MCF 10A (cell line): ENCODE data around the gene STAG3. TPM values are rescaled to one million over a fixed set of nuclear protein-coding genes. Genes with fewer than 3 reads are reported as not detected.
"Not testable (repeated sequence)": the region's sequence is repeated elsewhere in the genome, so short reads cannot be mapped to it uniquely, and the experiment has no call there.

ENCODE experiments used
- BruUV-seq: library from RNA; stranded (reverse); fragments of 400-500 nt; replicated peaks from 2 replicates; lab custom pipeline; 2021; lab: Mats Ljungman, UMichigan
- CTCF ChIA-PET: fragments of 300-600 bp; sonication (Branson Sonifier 250); formaldehyde crosslinking; extraction: SDS; loops from one replicate; lab custom pipeline; 2021; ENCODE audit warnings: antibody characterized with exemption, inconsistent platforms; lab: Yijun Ruan, JAX
- POLR2A ChIA-PET: fragments of 300-600, 350-650 bp; sonication (Branson Sonifier 250); formaldehyde crosslinking; extraction: SDS; loops from one replicate; lab custom pipeline; 2020; ENCODE audit warnings: antibody characterized with exemption, inconsistent platforms; lab: Yijun Ruan, JAX
- DNase-seq: peaks from one replicate; pipeline ENCODE4 v3.0.0-alpha.2; 2018; ENCODE audit not compliant: unreplicated experiment
- H3K27ac Mint-ChIP-seq: one replicate; pipeline ENCODE4 v1.8.0; 2022; ENCODE audit warnings: mild to moderate bottlenecking, low read depth, mixed read lengths; ENCODE audit not compliant: unreplicated experiment
- H3K27me3 Mint-ChIP-seq: one replicate; pipeline ENCODE4 v1.8.0; 2022; ENCODE audit warnings: mixed read lengths; ENCODE audit not compliant: insufficient read depth, unreplicated experiment
- H3K36me3 Mint-ChIP-seq: one replicate; pipeline ENCODE4 v1.8.0; 2022; ENCODE audit warnings: mild to moderate bottlenecking, moderate library complexity, mixed read lengths; ENCODE audit not compliant: insufficient read depth, unreplicated experiment
- H3K4me1 Mint-ChIP-seq: one replicate; pipeline ENCODE4 v1.8.0; 2022; ENCODE audit warnings: mixed read lengths; ENCODE audit not compliant: insufficient read depth, unreplicated experiment
- H3K4me3 Mint-ChIP-seq: one replicate; pipeline ENCODE4 v1.8.0; 2022; ENCODE audit warnings: mild to moderate bottlenecking, moderate library complexity, mixed read lengths; ENCODE audit not compliant: unreplicated experiment
- H3K9me3 Mint-ChIP-seq: one replicate; pipeline ENCODE4 v1.8.0; 2022; ENCODE audit warnings: mixed read lengths; ENCODE audit not compliant: unreplicated experiment
- CTCF ChIP-seq: fragments of 200-600 bp; IDR thresholded peaks from one replicate; pipeline ENCODE4 v1.8.0; 2022; ENCODE audit warnings: antibody characterized with exemption, mild to moderate bottlenecking; ENCODE audit not compliant: unreplicated experiment
- intact Hi-C: fragments of 100-400 bp; cut with micrococcal nuclease; formaldehyde crosslinking; loops from 2 replicates; pipeline ENCODE4 v1.14.1; 2022
- total RNA-seq: library from RNA; stranded (reverse); gene quantifications from 2 replicates; pipeline ENCODE4 v1.2.3, GENCODE V29; 2022

Gene STAG3
- total RNA-seq, 1 experiment from 2014 or later, result 1.5 TPM

- BruUV-seq, result no TSS peak
- POLR2A ChIA-PET, result no interaction called here
- no peak for TF ChIP-seq CTCF
- intact Hi-C loops, result no loop called here
- no peak overlapping the region for H3K27ac Mint-ChIP-seq
- CTCF ChIA-PET, result interaction anchor here (0.6 to 1.1 kb wide), 2 partner anchors 25 to 130 kb away, joined by 3 to 5 read pairs; partner anchors contain the start of gene GAL3ST4
- no peak overlapping the region for H3K4me3 Mint-ChIP-seq
- H3K9me3 Mint-ChIP-seq, result no peaks in the 10 kb centered on the region
- no peaks in the 10 kb centered on the region for H3K36me3 Mint-ChIP-seq
- DNase-seq, result no peak
- peaks cover 10% of the 10 kb centered on the region for H3K27me3 Mint-ChIP-seq
- peaks cover 5% of the 10 kb centered on the region for H3K4me1 Mint-ChIP-seq
Observed at GRCh38 chr7:100192969-100193368, 15.3 kb downstream of the STAG3 start.

- POLR2A ChIA-PET, result interaction anchor here (0.6 to 0.8 kb wide), 2 partner anchors 142 to 233 kb away, joined by 3 read pairs; no protein-coding TSS in a partner anchor
- peaks cover 28% of the 10 kb centered on the region for H3K27me3 Mint-ChIP-seq
- no peak overlapping the region for H3K4me3 Mint-ChIP-seq
- CTCF ChIA-PET, result interaction anchor here (0.6 to 1.4 kb wide), 3 partner anchors 50 to 725 kb away, joined by 3 to 5 read pairs (median 3); no protein-coding TSS in a partner anchor
- peaks cover 5% of the 10 kb centered on the region for H3K4me1 Mint-ChIP-seq
- no peaks in the 10 kb centered on the region for H3K9me3 Mint-ChIP-seq
- no peak overlapping the region for H3K27ac Mint-ChIP-seq
- BruUV-seq, result no TSS peak
- TF ChIP-seq CTCF, result no peak
- no peaks in the 10 kb centered on the region for H3K36me3 Mint-ChIP-seq
- intact Hi-C loops, result no loop called here
- no peak for DNase-seq
Observed at GRCh38 chr7:100195222-100195621, 17.5 kb downstream of the STAG3 start.

- peaks cover 35% of the 10 kb centered on the region for H3K27me3 Mint-ChIP-seq
- H3K27ac Mint-ChIP-seq, H3K36me3 Mint-ChIP-seq, H3K4me1 Mint-ChIP-seq, DNase-seq, intact Hi-C loops, H3K4me3 Mint-ChIP-seq, BruUV-seq, H3K9me3 Mint-ChIP-seq: not testable (repeated sequence)
- ChIA-PET POLR2A (interaction anchor here (0.8 kb wide), 1 partner anchor 141 kb away, joined by 3 read pairs; no protein-coding TSS in a partner anchor), CTCF (interaction anchor here (0.6 to 1.4 kb wide), 2 partner anchors 63 kb away, joined by 3 to 5 read pairs; no protein-coding TSS in a partner anchor)
Observed at GRCh38 chr7:100195901-100196322, 18.2 kb downstream of the STAG3 start.

GRCh38 chr7:100198266-100198665 is 20.5 kb downstream of the STAG3 start:
- TF ChIP-seq CTCF, result no peak
- H3K36me3 Mint-ChIP-seq, result no peaks in the 10 kb centered on the region
- ChIA-PET CTCF (interaction anchor here (0.6 to 0.9 kb wide), 2 partner anchors 20 to 89 kb away, joined by 3 to 4 read pairs; no protein-coding TSS in a partner anchor), POLR2A (no interaction called here)
- peaks cover 56% of the 10 kb centered on the region for H3K27me3 Mint-ChIP-seq
- intact Hi-C loops, result no loop called here
- no peak overlapping the region for H3K27ac Mint-ChIP-seq
- DNase-seq, result no peak
- H3K4me3 Mint-ChIP-seq, result no peak overlapping the region
- no peaks in the 10 kb centered on the region for H3K9me3 Mint-ChIP-seq
- no TSS peak for BruUV-seq
- H3K4me1 Mint-ChIP-seq, result no peaks in the 10 kb centered on the region
